H1 (cell line): Measurements from ENCODE around the gene CD244. TPM values are rescaled to one million over a fixed set of nuclear protein-coding genes. Genes with fewer than 3 reads are reported as not detected.
"Not testable (repeated sequence)": the region's sequence is repeated elsewhere in the genome, so short reads cannot be mapped to it uniquely, and the experiment has no call there.

Experiments used
- CTCF ChIA-PET: fragments of 300-600 bp; sonication (Branson Sonifier 250); formaldehyde crosslinking; loops from one replicate; lab custom pipeline; 2021; ENCODE audit not compliant: partially characterized antibody; lab: Charles Lee
- POLR2A ChIA-PET: fragments of 300-600 bp; sonication (Branson Sonifier 250); formaldehyde crosslinking; loops from one replicate; lab custom pipeline; 2021; ENCODE audit warnings: inconsistent platforms; ENCODE audit not compliant: partially characterized antibody; lab: Charles Lee
- DNase-seq, 2 experiments: peaks; one replicate each; pipeline versions ENCODE4 v3.0.0 to v3.0.0-alpha.2; 2010 to 2022; ENCODE audit warnings: low spot score in 2 of 2, low read depth in 1 of 2, mixed read lengths in 1 of 2
- FAIRE-seq: peaks from 2 replicates; lab custom pipeline; 2011; peaks lifted over from hg19 to GRCh38; lab: Jason Lieb, UNC
- H2AFZ ChIP-seq: 2 replicates; pipeline ENCODE4 v1.8.1; 2012; ENCODE audit warnings: low read length, inconsistent platforms
- H2AK5ac ChIP-seq: 2 replicates; pipeline ENCODE4 v1.6.1; 2013; ENCODE audit warnings: low read depth, low read length
- H2BK120ac ChIP-seq: replicated peaks from 2 replicates; pipeline ENCODE3; 2013; ENCODE audit warnings: low read depth, low read length, inconsistent platforms
- H2BK12ac ChIP-seq: 2 replicates; pipeline ENCODE4 v1.6.1; 2013; ENCODE audit warnings: low read depth, low read length
- H2BK15ac ChIP-seq: 2 replicates; pipeline ENCODE4 v1.6.1; 2013; ENCODE audit warnings: low read length
- H2BK20ac ChIP-seq: 2 replicates; pipeline ENCODE4 v1.6.1; 2013; ENCODE audit warnings: low read length
- H2BK5ac ChIP-seq: 2 replicates; pipeline ENCODE4 v1.6.1; 2013; ENCODE audit warnings: low read depth, low read length
- H3K14ac ChIP-seq: 2 replicates; pipeline ENCODE4 v1.6.1; 2013; ENCODE audit warnings: inconsistent platforms; ENCODE audit not compliant: insufficient read length
- H3K18ac ChIP-seq: 2 replicates; pipeline ENCODE4 v1.6.1; 2013; ENCODE audit warnings: low read length; ENCODE audit errors: extremely low read depth
- H3K23ac ChIP-seq: 2 replicates; pipeline ENCODE4 v1.6.1; 2013; ENCODE audit warnings: inconsistent platforms; ENCODE audit not compliant: insufficient read length
- H3K23me2 ChIP-seq: 2 replicates; pipeline ENCODE4 v1.6.1; 2013; ENCODE audit warnings: low read depth, low read length
- H3K27ac ChIP-seq: 2 replicates; pipeline ENCODE4 v1.6.1; 2011; ENCODE audit warnings: low read depth, low read length, inconsistent platforms
- H3K27me3 ChIP-seq, 4 experiments: replicated peaks in 1 of 4; 1 replicate in 1 of 4; 2 replicates in 3 of 4; pipeline versions ENCODE4 v1.6.1 to v1.8.1; 2011 to 2013; ENCODE audit warnings: low read length in 3 of 4, mild to moderate bottlenecking in 3 of 4, inconsistent platforms in 2 of 4, mixed read lengths in 2 of 4, moderate library complexity in 1 of 4; ENCODE audit not compliant: control insufficient read depth in 3 of 4, insufficient read depth in 3 of 4; ENCODE audit errors: extremely low read depth in 1 of 4
- H3K36me3 ChIP-seq, 4 experiments: 2 replicates each; pipeline versions ENCODE4 v1.6.1 to v1.8.1; 2011 to 2013; ENCODE audit warnings: mild to moderate bottlenecking in 4 of 4, low read length in 3 of 4, moderate library complexity in 2 of 4, control low read depth in 1 of 4, inconsistent platforms in 1 of 4; ENCODE audit not compliant: insufficient read depth in 4 of 4, control insufficient read depth in 2 of 4
- H3K4ac ChIP-seq: replicated peaks from 2 replicates; pipeline ENCODE3; 2013; ENCODE audit warnings: low read length, low read depth, mixed read lengths, inconsistent platforms; ENCODE audit not compliant: insufficient read length
- H3K4me1 ChIP-seq, 4 experiments: replicated peaks in 1 of 4; 1 replicate in 1 of 4; 2 replicates in 3 of 4; pipeline versions ENCODE4 v1.6.1 to v1.8.1; 2011 to 2013; ENCODE audit warnings: low read length in 3 of 4, inconsistent platforms in 2 of 4, mixed read lengths in 1 of 4; ENCODE audit not compliant: insufficient read depth in 4 of 4, control insufficient read depth in 3 of 4
- H3K4me2 ChIP-seq, 2 experiments: 2 replicates each; pipeline versions ENCODE4 v1.6.1 to v1.8.1; 2011 to 2013; ENCODE audit warnings: low read depth in 2 of 2, low read length in 2 of 2, control low read depth in 1 of 2, inconsistent platforms in 1 of 2, mild to moderate bottlenecking in 1 of 2; ENCODE audit not compliant: insufficient read depth in 1 of 2
- H3K4me3 ChIP-seq, 4 experiments: fragments of 200-600, 300-600 bp in 1 of 4; sonication (generic), shearing (Covaris generic), sonication (Bioruptor Twin) in 1 of 4; 2 replicates each; pipeline versions ENCODE4 v1.5.1 to v1.8.1; 2011 to 2016; ENCODE audit warnings: low read length in 4 of 4, low read depth in 3 of 4, control low read depth in 2 of 4, inconsistent platforms in 2 of 4, mild to moderate bottlenecking in 2 of 4, mixed read lengths in 1 of 4, moderate library complexity in 1 of 4; ENCODE audit not compliant: insufficient read depth in 2 of 4; ENCODE audit errors: extremely low read depth in 1 of 4
- H3K56ac ChIP-seq: replicated peaks from 2 replicates; pipeline ENCODE3; 2013; ENCODE audit warnings: low read depth, mild to moderate bottlenecking, mixed read lengths, low read length, inconsistent platforms; ENCODE audit not compliant: insufficient read length
- H3K79me1 ChIP-seq: 2 replicates; pipeline ENCODE4 v1.6.1; 2013; ENCODE audit warnings: low read depth, low read length, control low read depth
- H3K79me2 ChIP-seq, 2 experiments: 2 replicates each; pipeline versions ENCODE4 v1.6.1 to v1.8.1; 2012 to 2013; ENCODE audit warnings: low read length in 2 of 2, mild to moderate bottlenecking in 2 of 2, inconsistent platforms in 1 of 2; ENCODE audit not compliant: insufficient read depth in 2 of 2, control insufficient read depth in 1 of 2
- H3K9ac ChIP-seq, 4 experiments: replicated peaks in 1 of 4; 1 replicate in 1 of 4; 2 replicates in 3 of 4; pipeline versions ENCODE4 v1.6.1 to v1.8.1; 2011 to 2013; ENCODE audit warnings: low read depth in 3 of 4, low read length in 3 of 4, control low read depth in 2 of 4, mild to moderate bottlenecking in 2 of 4, moderate library complexity in 2 of 4, inconsistent platforms in 1 of 4; ENCODE audit errors: extremely low read depth in 1 of 4
- H3K9me3 ChIP-seq, 2 experiments: 2 replicates each; pipeline versions ENCODE4 v1.6.1 to v1.8.1; 2012 to 2013; ENCODE audit warnings: mild to moderate bottlenecking in 2 of 2, moderate library complexity in 2 of 2, control low read depth in 1 of 2, inconsistent platforms in 1 of 2, low read depth in 1 of 2, low read length in 1 of 2, mixed read lengths in 1 of 2; ENCODE audit not compliant: insufficient read depth in 2 of 2
- H4K20me1 ChIP-seq, 2 experiments: replicated peaks in 1 of 2; 2 replicates each; pipeline versions ENCODE3 to v1.8.1; 2011 to 2013; ENCODE audit warnings: inconsistent platforms in 2 of 2, low read length in 2 of 2, mild to moderate bottlenecking in 1 of 2; ENCODE audit not compliant: insufficient read depth in 2 of 2, control insufficient read depth in 1 of 2
- H4K5ac ChIP-seq: 2 replicates; pipeline ENCODE4 v1.6.1; 2013; ENCODE audit warnings: low read length, low read depth, mixed read lengths, inconsistent platforms; ENCODE audit not compliant: insufficient read length
- H4K8ac ChIP-seq: 2 replicates; pipeline ENCODE4 v1.8.0; 2013; ENCODE audit warnings: mild to moderate bottlenecking, moderate library complexity, low read length, inconsistent platforms; ENCODE audit not compliant: insufficient read depth; ENCODE audit errors: extremely low read depth
- H4K91ac ChIP-seq: replicated peaks from 2 replicates; pipeline ENCODE3; 2013; ENCODE audit warnings: low read length, mixed read lengths, inconsistent platforms; ENCODE audit not compliant: insufficient read length
- WGBS, 2 experiments: shearing (Covaris generic) in 1 of 2; methylation state at CpG; one replicate each; pipeline versions ENCODE4 v1.1.6 to v1.1.7; 2013 to 2015; ENCODE audit warnings: low lambda C conversion rate in 2 of 2, mixed read lengths in 2 of 2, inconsistent platforms in 1 of 2, low coverage in 1 of 2, missing lambda C conversion rate in 1 of 2; ENCODE audit not compliant: insufficient replicate concordance in 2 of 2, insufficient coverage in 1 of 2, insufficient read length in 1 of 2; ENCODE audit errors: extremely low coverage in 1 of 2, missing lambda C conversion rate in 1 of 2; 5-methylcytosine and 5-hydroxymethylcytosine counted together
- polyA plus RNA-seq, 7 experiments: library from polyadenylated mRNA; depleted of rRNA in 3 of 7; stranded (reverse) in 5 of 7; unstranded in 2 of 7; fragments of >200 nt in 5 of 7; fragments of 200-250 nt in 2 of 7; gene quantifications; 1 replicate in 5 of 7; 2 replicates in 1 of 7; 4 replicates in 1 of 7; pipeline versions ENCODE4 v1.2.1 to v1.2.3, GENCODE V29; 2011 to 2013; ENCODE audit warnings: missing spikeins in 2 of 7, mixed read lengths in 2 of 7
- total RNA-seq: library from RNA; stranded (reverse); fragmentation: NEBNext Ultra II Directional; extraction: Animal tissue kit (Norgen Biotek cat#: 25700); gene quantifications from 2 replicates; pipeline ENCODE4 v1.2.1, GENCODE V29; 2021

Gene CD244
- total and polyA plus RNA-seq, 2 of the 8 experiments (the other 6 are each of a cell fraction or from before 2014, with no cell fraction given): not detected

- H2AK5ac ChIP-seq, H3K56ac ChIP-seq, H2BK15ac ChIP-seq, H3K9ac ChIP-seq, H3K23me2 ChIP-seq, H4K91ac ChIP-seq, H2BK12ac ChIP-seq, H3K4me2 ChIP-seq, H3K4me1 ChIP-seq, H3K79me2 ChIP-seq, H3K79me1 ChIP-seq, H4K20me1 ChIP-seq, H3K4ac ChIP-seq, H3K27me3 ChIP-seq, H3K14ac ChIP-seq, H2BK120ac ChIP-seq, CTCF ChIA-PET, H4K8ac ChIP-seq, H3K9me3 ChIP-seq, FAIRE-seq, H3K18ac ChIP-seq, H2BK20ac ChIP-seq, H2BK5ac ChIP-seq, POLR2A ChIA-PET, H3K36me3 ChIP-seq, H4K5ac ChIP-seq, H3K4me3 ChIP-seq, H3K23ac ChIP-seq, H2AFZ ChIP-seq, DNase-seq, H3K27ac ChIP-seq: not testable (repeated sequence)
- WGBS, 2 experiments: 65% methylated on average over 3 of the region's 3 CpGs; no CpG with 5 or more reads in 1 of the 2 experiments
Observed at GRCh38 chr1:160900683-160901082, 38.0 kb upstream of the CD244 start.

- H3K79me2 ChIP-seq, H3K79me1 ChIP-seq, DNase-seq, H2BK15ac ChIP-seq, H3K36me3 ChIP-seq, H3K9me3 ChIP-seq, H2BK20ac ChIP-seq, H3K4me2 ChIP-seq, H2BK120ac ChIP-seq, POLR2A ChIA-PET, H3K56ac ChIP-seq, H2BK12ac ChIP-seq, H3K9ac ChIP-seq, H3K4me1 ChIP-seq, H2BK5ac ChIP-seq, H3K23ac ChIP-seq, H4K5ac ChIP-seq, H2AFZ ChIP-seq, H4K91ac ChIP-seq, H3K27ac ChIP-seq, H3K27me3 ChIP-seq, H4K20me1 ChIP-seq, H3K23me2 ChIP-seq, H2AK5ac ChIP-seq, H4K8ac ChIP-seq, H3K4ac ChIP-seq, H3K14ac ChIP-seq, H3K4me3 ChIP-seq, FAIRE-seq, H3K18ac ChIP-seq: not testable (repeated sequence)
- WGBS, 2 experiments: 93% methylated on average over 18 of the region's 18 CpGs; no CpG with 5 or more reads in 1 of the 2 experiments
- CTCF ChIA-PET: interaction anchor here (0.8 to 1.8 kb wide), 3 partner anchors 10 to 144 kb away, joined by 3 to 5 read pairs (median 3); partner anchors contain the start of gene ITLN1
Observed at GRCh38 chr1:160894368-160895135, 31.9 kb upstream of the CD244 start.
